Activated CD8-positive, alpha-beta memory T cell treated with anti-CD3 and anti-CD28 coated beads, Interleukin-2, amount 10 ng/mL, durations not matched to agents 7 days and 5 days (primary cell): ENCODE results near the gene NSMF. TPM values are rescaled to one million over a fixed set of nuclear protein-coding genes. Genes with fewer than 3 reads are reported as not detected.

Experiments used
- ATAC-seq: fragments of 150-1000 bp; cut with Tn5 transposase; one replicate; pipeline ENCODE4 v1.10.0; 2021; ENCODE audit warnings: moderate library complexity
- CTCF ChIA-PET: fragments of 350-600 bp; sonication (Branson Sonifier 250); formaldehyde crosslinking; loops from one replicate; lab custom pipeline; 2021; ENCODE audit warnings: antibody characterized with exemption; lab: Charles Lee
- DNase-seq: peaks from one replicate; pipeline ENCODE4 v3.0.0-alpha.2; 2020
- H3K27ac Mint-ChIP-seq: one replicate; pipeline ENCODE4 v1.8.0; 2021; ENCODE audit warnings: mild to moderate bottlenecking, mixed read lengths
- H3K27me3 Mint-ChIP-seq: one replicate; pipeline ENCODE4 v1.8.0; 2021; ENCODE audit warnings: mixed read lengths
- H3K36me3 Mint-ChIP-seq: one replicate; pipeline ENCODE4 v1.8.0; 2021; ENCODE audit warnings: mild to moderate bottlenecking, mixed read lengths
- H3K4me1 Mint-ChIP-seq: one replicate; pipeline ENCODE4 v1.8.0; 2021; ENCODE audit warnings: mixed read lengths
- H3K4me3 Mint-ChIP-seq: one replicate; pipeline ENCODE4 v1.8.0; 2021; ENCODE audit warnings: mild to moderate bottlenecking, moderate library complexity, mixed read lengths
- H3K9me3 Mint-ChIP-seq: one replicate; pipeline ENCODE4 v1.8.0; 2022; ENCODE audit warnings: low read depth, mixed read lengths
- total RNA-seq, 2 experiments: library from RNA; stranded (reverse); gene quantifications; one replicate each; pipeline ENCODE4 v1.2.3, GENCODE V29; 2021

The NSMF gene
- total RNA-seq, 2 experiments from 2014 or later = 35.8 to 42.1 TPM

DNA sequence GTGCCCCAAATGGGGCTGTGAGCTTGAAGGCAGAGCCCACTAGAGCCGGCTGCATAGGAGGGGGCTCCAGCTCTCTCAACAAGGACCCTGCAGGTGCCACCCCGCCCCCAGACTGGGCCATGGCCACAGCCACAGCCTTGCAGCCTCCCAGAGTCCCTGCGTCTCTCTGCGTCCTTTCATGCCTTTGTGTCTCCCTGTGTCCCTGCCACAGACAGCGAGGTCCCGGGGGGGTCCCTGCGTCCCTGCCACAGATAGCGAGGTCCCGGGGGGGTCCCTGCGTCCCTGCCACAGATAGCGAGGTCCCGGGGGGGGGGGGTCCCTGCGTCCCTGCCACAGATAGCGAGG, 29.6 kb downstream of the NSMF start:
- H3K27ac Mint-ChIP-seq = no peak overlapping the region
- H3K4me3 Mint-ChIP-seq = no peak overlapping the region
- DNase-seq (no peak), ATAC-seq (no peak)
- H3K9me3 Mint-ChIP-seq = no peaks in the 10 kb centered on the region
- H3K36me3 Mint-ChIP-seq = no peaks in the 10 kb centered on the region
- CTCF ChIA-PET = interaction anchor here (1.6 kb wide), 1 partner anchor 15 kb away, joined by 7 read pairs; no protein-coding TSS in a partner anchor
- peaks cover 6% of the 10 kb centered on the region for H3K27me3 Mint-ChIP-seq
- peaks cover 4% of the 10 kb centered on the region for H3K4me1 Mint-ChIP-seq

DNA sequence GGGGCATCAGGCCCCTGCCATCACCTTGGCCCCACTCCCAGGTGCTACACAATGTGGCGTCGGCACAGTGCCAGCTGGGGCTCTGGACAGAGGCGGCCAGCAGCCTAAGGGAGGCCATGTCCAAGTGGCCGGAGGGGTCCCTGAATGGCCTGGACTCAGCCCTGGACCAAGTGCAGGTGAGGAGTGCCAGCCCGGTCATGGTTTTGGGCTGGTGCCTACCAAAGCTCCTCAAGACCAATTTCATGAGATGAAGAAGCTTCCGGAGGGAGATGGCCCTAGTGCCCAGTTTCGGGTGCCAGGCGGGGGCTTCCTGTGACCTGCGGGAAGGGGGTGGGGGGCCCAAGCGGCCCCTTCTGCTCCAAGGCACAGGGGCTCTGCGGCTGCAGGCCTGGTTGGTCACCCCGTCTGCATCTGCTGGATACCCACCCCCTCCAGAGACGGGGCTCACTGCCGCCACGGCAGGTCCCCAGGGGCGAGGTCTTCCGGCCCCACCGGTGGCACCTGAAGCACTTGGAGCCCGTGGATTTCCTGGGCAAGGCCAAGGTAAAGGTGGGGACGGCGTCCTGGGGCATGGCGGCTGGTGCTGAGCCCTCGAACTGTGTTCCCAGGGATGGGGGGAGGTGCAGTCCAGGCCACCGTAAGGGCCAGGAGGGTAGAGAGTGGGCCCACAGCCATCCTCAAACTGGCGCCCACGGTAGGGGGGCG, 30.1 kb downstream of the NSMF start:
- no peak overlapping the region for H3K4me3 Mint-ChIP-seq
- no peaks in the 10 kb centered on the region for H3K4me1 Mint-ChIP-seq
- H3K27ac Mint-ChIP-seq = no peak overlapping the region
- CTCF ChIA-PET = no interaction called here
- H3K36me3 Mint-ChIP-seq = no peaks in the 10 kb centered on the region
- DNase-seq (no peak), ATAC-seq (no peak)
- peaks cover 11% of the 10 kb centered on the region for H3K27me3 Mint-ChIP-seq
- H3K9me3 Mint-ChIP-seq = no peaks in the 10 kb centered on the region

DNA sequence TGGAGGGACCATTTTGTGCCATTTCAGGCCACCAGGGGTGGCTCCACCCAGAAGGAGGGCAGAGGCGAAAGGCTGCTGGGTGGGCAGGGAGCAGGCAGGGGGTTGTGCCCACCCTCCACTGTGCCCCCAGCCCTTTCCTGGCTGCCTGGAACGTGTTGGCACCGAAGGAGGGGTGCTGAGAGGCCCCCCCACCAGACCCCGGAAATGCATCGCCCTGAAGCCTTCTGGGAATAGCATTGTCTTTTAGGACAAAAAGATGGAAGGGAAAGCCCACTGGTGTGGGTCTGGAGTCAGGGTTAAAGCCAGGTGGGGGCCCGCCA, 30.9 kb downstream of the NSMF start:
- ATAC-seq = no peak
- Mint-ChIP-seq H3K27me3 (peaks cover 11% of the 10 kb centered on the region), H3K4me3 (no peak overlapping the region), H3K4me1 (no peaks in the 10 kb centered on the region), H3K36me3 (no peaks in the 10 kb centered on the region), H3K27ac (no peak overlapping the region), H3K9me3 (no peaks in the 10 kb centered on the region)
- no peak for DNase-seq
- CTCF ChIA-PET = no interaction called here

DNA sequence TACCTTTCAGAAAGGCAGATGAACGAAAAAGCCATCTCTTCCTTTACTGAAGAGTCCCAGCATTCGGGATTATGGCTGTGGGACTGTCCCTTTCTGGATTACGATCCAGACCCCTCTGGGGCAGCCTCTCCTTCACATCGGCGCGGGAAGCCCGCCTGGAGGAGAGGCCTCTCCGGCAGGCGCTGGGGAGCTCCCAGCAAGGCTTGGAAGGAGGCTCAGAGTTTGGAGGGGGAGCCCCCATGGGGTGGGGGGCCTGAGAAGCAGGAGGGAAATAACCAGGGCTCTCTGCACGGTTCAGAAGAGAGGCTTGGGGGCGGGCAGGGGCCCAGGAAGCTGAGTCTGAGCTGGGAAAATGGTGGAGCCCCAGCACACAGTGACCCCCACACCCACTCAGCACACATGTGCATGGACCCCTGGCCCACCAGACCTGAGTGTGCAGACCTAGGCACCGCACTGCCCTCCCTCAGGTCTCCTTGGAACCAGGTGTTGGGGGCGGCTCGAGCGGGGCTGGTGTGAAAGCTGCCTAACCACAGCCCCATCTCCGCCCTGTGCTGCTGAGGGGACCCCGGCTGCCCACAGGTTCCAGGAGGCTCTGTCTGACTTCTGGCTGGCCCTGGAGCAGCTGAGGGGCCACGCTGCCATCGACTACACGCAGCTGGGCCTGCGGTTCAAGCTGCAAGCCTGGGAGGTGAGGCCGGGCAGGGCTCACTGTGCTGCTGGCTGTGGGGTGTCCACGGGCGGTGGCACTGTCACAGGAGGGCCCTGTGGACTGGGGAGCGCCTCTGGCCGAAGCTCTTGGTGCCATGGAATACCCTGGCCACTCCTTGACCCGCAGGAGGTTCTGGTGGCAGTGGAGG, 31.5 kb downstream of the NSMF start:
- H3K4me1 Mint-ChIP-seq = no peaks in the 10 kb centered on the region
- H3K4me3 Mint-ChIP-seq = no peak overlapping the region
- H3K36me3 Mint-ChIP-seq = no peaks in the 10 kb centered on the region
- CTCF ChIA-PET = interaction anchor here (0.8 kb wide), 1 partner anchor 193 kb away, joined by 3 read pairs; no protein-coding TSS in a partner anchor
- peaks cover 11% of the 10 kb centered on the region for H3K27me3 Mint-ChIP-seq
- ATAC-seq (no peak), DNase-seq (no peak)
- no peak overlapping the region for H3K27ac Mint-ChIP-seq
- H3K9me3 Mint-ChIP-seq = no peaks in the 10 kb centered on the region

DNA sequence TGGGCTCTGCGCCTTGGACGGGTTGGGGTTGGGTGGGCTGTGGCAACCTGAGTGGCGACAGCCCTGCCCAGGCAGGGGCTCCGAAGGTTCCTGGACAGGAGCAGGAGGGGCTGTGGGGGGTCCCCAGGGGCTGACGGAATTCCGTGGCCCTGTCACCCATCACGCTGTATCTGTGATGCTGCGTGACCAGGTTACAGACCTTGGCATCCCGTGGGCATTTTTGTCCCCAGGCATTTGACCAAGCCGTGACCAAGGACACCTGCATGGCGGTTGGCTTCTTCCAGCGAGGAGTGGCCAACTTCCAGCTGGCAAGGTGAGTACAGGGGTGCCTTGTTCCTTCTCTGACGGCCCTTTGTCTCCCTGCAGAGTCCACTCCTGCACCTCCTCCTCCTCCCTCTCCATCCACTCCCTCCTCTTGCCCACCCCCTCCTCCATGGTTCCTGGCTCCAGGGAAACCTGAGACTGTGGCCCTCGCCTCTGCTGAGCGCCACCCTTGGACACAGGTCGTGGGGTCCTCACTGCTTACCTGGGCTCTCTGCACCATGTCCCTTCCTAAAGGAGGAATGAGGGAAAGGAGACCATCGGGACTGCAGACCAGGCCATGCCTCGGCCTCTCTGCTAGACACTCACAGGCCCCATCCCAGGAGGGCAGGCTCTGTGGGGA, 33.0 kb downstream of the NSMF start:
- ATAC-seq = no peak
- peaks cover 11% of the 10 kb centered on the region for H3K27me3 Mint-ChIP-seq
- peaks cover 11% of the 10 kb centered on the region for H3K4me1 Mint-ChIP-seq
- no peak overlapping the region for H3K27ac Mint-ChIP-seq
- no peak overlapping the region for H3K4me3 Mint-ChIP-seq
- CTCF ChIA-PET = interaction anchor here (0.9 to 4.3 kb wide), 4 partner anchors 18 to 140 kb away, joined by 3 to 59 read pairs (median 4); partner anchors contain the start of gene NRARP
- H3K9me3 Mint-ChIP-seq = no peaks in the 10 kb centered on the region
- H3K36me3 Mint-ChIP-seq = peaks cover 2% of the 10 kb centered on the region
- no peak for DNase-seq

DNA sequence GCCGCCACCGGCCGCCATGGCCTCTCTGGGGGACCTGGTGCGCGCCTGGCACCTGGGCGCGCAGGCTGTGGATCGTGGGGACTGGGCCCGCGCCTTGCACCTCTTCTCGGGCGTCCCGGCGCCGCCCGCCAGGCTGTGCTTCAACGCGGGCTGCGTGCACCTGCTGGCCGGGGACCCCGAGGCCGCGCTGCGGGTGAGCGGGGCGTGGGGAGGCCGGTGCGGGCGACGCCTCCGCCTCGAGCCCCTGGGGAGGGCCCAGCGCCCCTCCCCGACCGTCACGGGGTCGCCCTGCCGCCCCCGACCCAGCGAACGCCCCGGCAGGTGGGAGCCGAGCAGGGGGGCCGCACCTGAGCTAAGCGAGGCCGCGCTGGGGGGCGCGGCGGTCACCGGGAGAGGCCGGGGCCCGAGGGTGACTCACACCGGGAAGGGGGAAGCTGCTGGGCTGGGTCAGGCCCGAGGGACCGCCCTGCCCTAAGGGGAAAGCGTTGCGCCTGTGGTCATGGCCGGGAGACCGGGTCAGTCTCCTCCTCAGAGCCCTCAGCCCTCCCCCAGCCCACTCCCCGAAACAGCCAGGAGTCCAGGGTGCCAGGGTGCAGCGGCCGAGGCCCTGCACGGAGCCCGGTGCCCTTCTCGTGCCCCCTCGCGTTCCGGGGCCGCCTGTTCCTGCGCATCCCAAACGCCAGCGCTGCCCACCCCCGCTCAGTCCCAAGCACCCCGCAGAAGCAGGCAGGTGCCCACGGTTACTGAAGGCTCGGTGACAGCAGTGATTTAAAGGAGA, 35.4 kb downstream of the NSMF start:
- CTCF ChIA-PET = interaction anchor here (0.6 to 4.3 kb wide), 17 partner anchors 10 to 169 kb away, joined by 3 to 59 read pairs (median 4); partner anchors contain the start of genes NELFB and NRARP
- no peak for DNase-seq
- Mint-ChIP-seq H3K36me3 (peaks cover 2% of the 10 kb centered on the region), H3K4me1 (peaks cover 13% of the 10 kb centered on the region), H3K9me3 (no peaks in the 10 kb centered on the region), H3K27ac (no peak overlapping the region), H3K27me3 (peaks cover 11% of the 10 kb centered on the region), H3K4me3 (peak overlapping the region; percentile 27)
- ATAC-seq = no peak

DNA sequence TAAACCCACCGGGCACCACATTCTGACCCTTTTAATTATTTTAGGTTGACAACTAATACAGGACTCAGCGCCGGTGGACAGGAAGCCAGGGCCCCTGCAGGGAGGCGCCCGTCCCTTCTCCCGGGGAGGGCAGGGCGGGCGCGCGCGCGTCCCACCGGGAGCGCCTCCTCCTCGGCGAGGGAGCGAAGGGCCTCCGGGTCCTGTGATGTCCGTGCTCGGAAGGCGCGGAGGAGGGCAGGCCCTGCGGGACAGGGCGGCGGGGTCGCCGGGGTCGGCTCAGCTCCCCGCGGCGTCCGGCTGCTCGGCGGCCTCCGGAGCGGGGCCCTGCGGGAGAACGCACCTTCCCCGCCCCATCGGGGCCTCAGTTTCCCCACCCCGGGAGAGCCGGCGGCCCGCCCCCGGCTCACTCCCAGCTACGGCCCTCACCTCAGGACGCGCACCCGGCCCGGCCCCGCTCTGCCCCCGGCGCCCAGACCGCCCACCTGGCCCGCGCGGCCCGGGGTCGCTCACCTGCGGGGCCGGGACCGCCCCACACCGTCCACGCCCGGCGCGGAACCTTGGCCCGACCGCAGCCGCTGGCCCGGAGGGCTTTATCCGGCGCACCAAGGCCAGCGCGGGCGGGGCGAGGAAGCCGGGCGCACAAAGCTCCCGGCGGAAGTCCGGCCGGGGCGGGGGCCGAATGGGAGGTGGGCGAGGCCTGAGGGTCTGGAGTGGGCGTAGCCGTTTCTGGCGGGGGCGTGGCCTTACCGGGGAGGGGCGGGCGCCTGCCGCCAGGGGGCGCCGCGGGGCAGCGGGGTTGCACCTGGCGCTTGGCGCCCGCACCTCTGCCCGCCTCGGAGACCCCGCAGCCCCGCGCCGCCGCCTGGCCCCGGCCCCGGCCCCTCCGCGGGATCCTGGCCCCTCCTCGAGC, 36.3 kb downstream of the NSMF start, which contains the start of the genes EXD3 and NOXA1:
Gene EXD3 (minus strand): TSS at position 559 of the 910 bp plus-strand sequence. CDS start 27,805 bp downstream, outside the sequence.
Gene NOXA1 (plus strand): TSS at position 790 of the 910 bp plus-strand sequence. CDS start 137 bp downstream, outside the sequence.
- peaks cover 2% of the 10 kb centered on the region for H3K36me3 Mint-ChIP-seq
- CTCF ChIA-PET = interaction anchor here (0.6 to 4.3 kb wide), 32 partner anchors 9 to 1060 kb away, joined by 3 to 59 read pairs (median 4); partner anchors contain the start of genes DNLZ, DPH7, NELFB and NRARP
- H3K4me3 Mint-ChIP-seq = peak within 1 kb of the TSS; percentile 87
- peaks cover 13% of the 10 kb centered on the region for H3K4me1 Mint-ChIP-seq
- DNase-seq (peak; percentile 96), ATAC-seq (peak; percentile 96)
- peaks cover 11% of the 10 kb centered on the region for H3K27me3 Mint-ChIP-seq
- H3K27ac Mint-ChIP-seq = peak within 1 kb of the TSS; percentile 73
- H3K9me3 Mint-ChIP-seq = no peaks in the 10 kb centered on the region

DNA sequence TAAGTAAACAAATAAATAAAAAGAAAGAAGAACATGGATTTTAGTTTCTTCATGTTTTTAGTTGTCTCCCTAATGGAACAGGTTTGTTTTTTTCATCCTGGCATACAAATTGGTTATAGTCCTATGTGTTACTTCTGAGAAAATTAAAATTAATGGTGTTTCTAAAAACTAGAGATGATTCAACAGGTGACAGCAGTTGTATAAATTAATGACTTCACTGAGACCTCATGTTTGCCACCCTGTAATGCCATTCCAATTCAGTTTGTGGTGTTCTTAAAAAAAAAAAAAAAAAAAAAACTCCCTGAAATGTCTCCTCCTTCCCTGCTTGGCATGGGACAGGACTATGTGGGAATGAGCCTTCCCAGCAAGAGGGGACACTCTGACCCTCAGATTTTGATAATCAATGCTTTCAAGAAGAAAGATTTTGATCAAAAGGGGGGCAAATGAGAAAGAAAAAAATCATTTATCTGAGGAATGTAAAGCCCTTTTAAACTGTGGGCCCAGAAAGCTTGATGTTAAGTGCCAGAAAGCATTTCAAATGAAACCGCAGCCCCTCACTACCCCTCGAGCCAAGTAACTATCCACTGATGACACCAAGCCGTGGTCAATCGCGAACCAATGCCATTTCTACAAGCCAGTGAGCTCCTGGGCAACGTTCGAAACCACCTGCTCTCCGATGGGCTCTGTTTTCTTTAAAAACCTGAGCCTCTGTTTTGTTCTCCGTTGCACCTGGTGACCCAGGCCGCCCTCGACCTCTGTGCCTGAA, 37.1 kb downstream of the NSMF start:
- Mint-ChIP-seq H3K36me3 (peaks cover 2% of the 10 kb centered on the region), H3K4me3 (peak overlapping the region; percentile 87), H3K9me3 (no peaks in the 10 kb centered on the region), H3K4me1 (peaks cover 13% of the 10 kb centered on the region), H3K27me3 (peaks cover 11% of the 10 kb centered on the region), H3K27ac (peak overlapping the region; percentile 73)
- DNase-seq (no peak), ATAC-seq (no peak)
- CTCF ChIA-PET = interaction anchor here (0.8 to 4.3 kb wide), 19 partner anchors 8 to 167 kb away, joined by 3 to 59 read pairs (median 4); partner anchors contain the start of genes DPH7, NELFB and NSMF

DNA sequence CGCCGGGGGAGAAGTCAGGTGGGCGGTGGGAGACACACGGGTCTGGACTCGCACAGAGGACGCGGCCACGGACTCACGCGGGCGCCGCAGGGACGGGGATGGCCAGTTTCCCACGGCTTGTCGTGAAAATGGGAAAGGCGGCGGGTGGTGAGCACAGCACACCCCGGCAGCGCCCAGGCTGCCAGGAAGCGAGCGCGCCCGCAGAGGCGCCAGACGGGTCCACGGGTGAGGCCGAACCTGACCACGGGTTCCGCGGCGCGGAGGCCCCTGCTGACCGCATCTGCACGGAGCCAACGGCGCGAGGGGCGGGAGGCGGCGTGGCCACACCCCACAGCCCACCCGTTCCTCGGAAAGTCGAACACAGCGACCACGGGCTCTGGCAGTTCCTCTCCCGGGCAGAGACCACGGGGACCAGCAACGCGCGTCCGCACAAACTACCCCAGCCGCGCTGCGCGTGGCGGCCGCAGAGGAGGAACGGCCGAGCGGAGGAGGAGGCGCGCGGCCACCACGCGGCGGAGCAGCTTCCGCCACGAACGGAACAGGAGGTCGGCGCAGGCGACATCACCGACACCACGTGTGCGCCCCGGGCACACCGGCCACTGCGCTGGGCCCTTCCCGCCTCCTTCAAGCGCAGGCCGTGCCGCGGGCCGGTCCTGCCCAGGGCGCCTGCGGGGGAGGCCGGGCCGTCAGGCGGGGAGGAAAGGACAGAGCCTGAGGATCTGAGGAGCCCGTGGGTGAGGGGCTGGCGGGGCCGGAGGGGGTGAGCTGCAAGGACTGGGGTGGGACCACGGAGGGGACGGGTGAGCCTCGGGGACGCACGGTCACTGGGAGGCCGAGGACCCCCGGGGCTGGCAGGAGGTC, 41.7 kb downstream of the NSMF start:
- Mint-ChIP-seq H3K27me3 (no peaks in the 10 kb centered on the region), H3K4me3 (peak overlapping the region; percentile 40), H3K4me1 (peaks cover 19% of the 10 kb centered on the region), H3K36me3 (peaks cover 2% of the 10 kb centered on the region), H3K27ac (no peak overlapping the region), H3K9me3 (no peaks in the 10 kb centered on the region)
- ATAC-seq (peak; percentile 67), DNase-seq (no peak)
- CTCF ChIA-PET = interaction anchor here (1.0 kb wide), 1 partner anchor 135 kb away, joined by 4 read pairs; the partner anchor contains the start of gene MRPL41

DNA sequence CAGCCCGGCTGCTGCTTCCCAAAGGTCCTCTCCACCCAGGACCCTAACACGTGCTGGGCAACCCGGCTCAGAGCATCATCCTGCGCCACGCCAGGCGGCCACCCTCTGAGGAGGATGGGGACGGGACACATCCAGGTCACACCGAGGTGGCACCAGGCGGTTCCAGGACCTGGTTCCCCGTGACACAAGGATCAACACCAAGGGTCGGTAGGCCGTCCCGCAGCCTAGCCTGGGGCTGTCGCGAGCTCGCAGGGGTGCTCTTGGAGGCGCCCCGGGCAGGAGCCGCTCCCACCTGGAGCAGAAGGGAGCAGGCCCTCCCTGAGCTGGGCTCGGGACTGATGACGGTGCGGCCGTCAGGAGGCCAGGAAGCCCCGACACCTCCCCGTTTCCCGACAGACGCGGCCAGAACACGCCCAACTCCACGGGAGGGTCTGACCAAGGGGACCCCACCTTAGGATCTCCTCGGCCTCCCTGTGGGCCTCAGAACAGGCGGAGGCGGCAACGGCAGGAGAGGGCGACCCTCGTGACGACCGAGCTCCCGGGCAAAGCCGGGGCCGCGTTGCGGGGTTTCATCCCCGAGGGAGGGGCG, 42.5 kb downstream of the NSMF start:
- no peak for ATAC-seq
- H3K9me3 Mint-ChIP-seq = no peaks in the 10 kb centered on the region
- no peak overlapping the region for H3K4me3 Mint-ChIP-seq
- H3K27me3 Mint-ChIP-seq = no peaks in the 10 kb centered on the region
- no peaks in the 10 kb centered on the region for H3K36me3 Mint-ChIP-seq
- no peak for DNase-seq
- CTCF ChIA-PET = no interaction called here
- H3K27ac Mint-ChIP-seq = no peak overlapping the region
- H3K4me1 Mint-ChIP-seq = peaks cover 16% of the 10 kb centered on the region
